NOMO-1 treated with DMSO at 0.1 percent for 48 hours (cell line): ENCODE results near the gene SPCS1.
A peak's percentile ranks its signal among the peaks of the same experiment; 100 is the strongest.
"Not testable (repeated sequence)": the region's sequence is repeated elsewhere in the genome, so short reads cannot be mapped to it uniquely, and the experiment has no call there.

Source experiments
- DNase-seq: peaks from one replicate; lab custom pipeline; 2025; ENCODE audit not compliant: unreplicated experiment; lab: John Stamatoyannopoulos, UW

Gene SPCS1

DNA sequence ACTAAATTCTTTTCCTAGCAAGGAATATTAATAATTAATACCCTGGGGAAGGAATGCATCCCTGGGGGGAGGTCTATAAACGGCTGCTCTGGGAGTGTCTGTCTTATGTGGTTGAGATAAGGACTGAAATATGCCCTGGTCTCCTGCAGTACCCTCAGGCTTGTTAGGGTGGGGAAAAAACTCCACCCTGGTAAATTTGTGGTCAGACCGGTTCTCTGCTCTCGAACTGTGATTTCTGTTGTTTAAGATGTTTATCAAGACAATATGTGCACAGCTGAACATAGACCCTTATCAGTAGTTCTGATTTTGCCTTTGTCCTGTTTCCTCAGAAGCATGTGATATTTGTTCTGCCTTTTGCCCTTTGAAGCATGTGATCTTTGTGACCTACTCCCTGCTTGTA is 22.8 kb downstream of the SPCS1 start:
- not testable (repeated sequence) for DNase-seq

DNA sequence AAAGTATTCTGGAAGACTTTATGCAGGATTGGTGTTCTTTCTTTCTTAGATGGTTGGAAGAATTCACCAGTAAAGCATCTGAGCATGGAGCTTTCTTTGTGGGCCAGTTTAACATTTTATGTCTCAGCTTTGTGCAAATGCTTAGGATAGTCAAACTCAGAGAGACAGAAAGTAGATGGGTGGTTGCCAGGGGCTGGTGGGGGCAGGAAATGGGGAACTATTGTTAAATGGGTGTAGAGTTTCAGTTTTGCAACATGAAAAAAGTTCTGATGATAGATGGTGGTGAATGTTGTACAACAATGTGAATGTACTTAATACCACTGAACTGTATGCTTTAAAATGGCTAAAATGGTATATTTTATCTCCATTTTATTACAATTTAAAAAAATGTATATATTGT is 24.8 kb downstream of the SPCS1 start:
- peak; percentile 42 for DNase-seq

DNA sequence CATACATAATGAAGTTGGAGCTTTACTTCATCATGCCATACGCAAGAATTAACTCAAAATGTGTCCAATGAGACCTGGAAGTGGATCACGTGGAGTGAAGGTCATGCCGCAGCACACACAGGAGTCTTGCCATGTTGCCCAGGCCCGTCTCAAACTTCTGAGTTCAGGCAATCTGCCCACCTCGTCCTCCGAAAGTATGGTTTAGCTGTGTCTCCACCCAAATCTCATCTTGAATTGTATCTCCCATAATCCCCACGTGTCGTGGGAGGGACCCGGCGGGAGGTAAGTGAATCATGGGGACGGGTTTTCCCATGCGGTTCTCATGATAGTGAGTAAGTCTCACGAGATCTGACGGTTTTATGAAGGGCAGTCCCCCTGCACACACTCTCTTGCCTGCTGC is 25.7 kb downstream of the SPCS1 start:
- DNase-seq: no peak

GRCh38 chr3:52733256-52733891 is 27.5 kb downstream of the SPCS1 start:
- DNase-seq: no peak

GRCh38 chr3:52739730-52740129 is 33.8 kb downstream of the SPCS1 start:
- DNase-seq: no peak

DNA sequence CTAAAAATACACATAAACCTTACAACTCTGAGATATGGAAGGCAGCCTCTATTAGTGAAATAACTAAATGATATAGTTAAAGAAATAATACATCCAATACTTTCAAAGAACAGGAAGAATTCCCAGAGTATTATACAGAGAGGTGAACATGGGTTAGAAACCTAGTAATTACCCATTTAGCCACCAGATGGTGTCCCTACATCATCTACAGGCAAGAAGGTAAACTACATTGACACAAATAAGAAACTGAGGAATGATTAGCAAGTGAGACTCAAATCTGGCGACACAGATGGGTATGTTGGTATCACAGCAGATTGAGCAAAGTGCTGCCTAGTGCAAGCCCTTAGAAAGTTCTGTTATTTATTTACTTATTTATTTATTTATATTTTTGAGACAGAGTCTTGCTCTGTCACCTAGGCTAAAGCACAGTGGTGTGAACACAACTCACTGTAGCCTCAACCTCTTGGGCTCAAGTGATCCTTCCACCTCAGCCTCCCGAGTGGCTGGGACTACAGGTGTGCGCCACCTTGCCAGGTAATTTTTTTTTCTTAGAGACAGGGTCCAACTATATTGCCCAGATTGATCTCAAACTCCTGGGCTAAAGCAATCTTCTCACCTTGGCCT is 36.6 kb downstream of the SPCS1 start:
- peak; percentile 31 for DNase-seq

DNA sequence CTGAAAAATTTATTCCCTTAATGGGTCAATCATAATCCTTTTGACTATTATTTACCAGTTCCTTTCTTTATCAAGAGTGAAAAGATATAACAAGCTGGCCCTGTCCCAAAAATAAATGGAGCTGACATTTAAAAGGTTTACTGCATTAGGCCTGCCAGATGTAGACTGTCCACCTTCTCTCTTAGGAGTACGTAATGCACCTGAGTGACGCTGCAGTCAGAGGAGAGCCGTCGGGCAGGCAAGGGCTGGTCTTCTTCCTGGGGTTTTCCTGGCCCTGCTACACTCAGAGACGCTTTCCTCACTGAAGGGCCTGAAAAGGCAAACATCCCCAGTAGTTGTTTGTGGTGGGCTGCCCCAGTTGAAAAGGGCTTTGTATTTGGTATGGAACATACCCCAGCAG is 37.2 kb downstream of the SPCS1 start:
- no peak for DNase-seq

DNA sequence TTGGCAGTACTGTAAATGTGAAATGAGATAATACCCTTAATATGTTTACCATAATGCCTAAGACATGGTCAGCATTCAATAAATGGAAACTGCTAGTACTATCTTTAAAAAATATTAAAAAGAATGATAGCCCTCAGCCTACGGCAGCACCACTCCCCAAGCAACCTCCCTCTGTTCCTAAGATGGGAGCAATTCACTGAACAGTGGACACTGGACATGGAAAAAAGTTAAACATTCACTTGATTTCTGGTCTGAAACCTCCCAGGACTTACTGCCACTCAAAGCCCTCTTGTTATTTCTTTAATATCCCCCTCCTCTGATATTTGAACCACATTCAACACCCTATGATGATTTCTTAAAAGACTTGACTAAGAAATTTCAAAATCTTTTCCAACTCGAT is 37.8 kb downstream of the SPCS1 start:
- no peak for DNase-seq

GRCh38 chr3:52752045-52752660 is 46.2 kb downstream of the SPCS1 start:
- peak; percentile 59 for DNase-seq

DNA sequence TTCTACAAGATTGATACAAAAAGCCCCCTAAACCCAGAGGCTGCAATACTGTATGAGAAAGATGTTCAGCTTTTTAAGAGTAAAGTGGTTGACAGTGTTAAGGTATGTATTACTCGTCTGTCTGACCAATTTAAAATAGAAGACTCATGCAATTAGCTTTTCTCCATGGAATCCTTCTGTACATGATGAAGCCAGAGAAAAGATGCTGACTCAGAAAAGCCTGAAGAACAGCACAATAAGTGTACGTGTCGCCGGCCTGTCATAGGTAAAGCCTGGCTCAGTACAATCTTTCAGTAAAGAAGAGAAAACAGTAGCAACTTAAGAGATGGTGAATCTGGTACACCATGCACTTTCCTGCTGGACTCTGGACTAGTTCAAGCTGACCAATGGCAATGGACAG is 48.5 kb downstream of the SPCS1 start:
- DNase-seq: no peak

GRCh38 chr3:52756141-52756540 is 50.2 kb downstream of the SPCS1 start:
- DNase-seq: no peak
